HG03108 (cell line): ENCODE data around the gene HIVEP3.
"Not testable (repeated sequence)": the region's sequence is repeated elsewhere in the genome, so short reads cannot be mapped to it uniquely, and the experiment has no call there.

Experiments
- ATAC-seq: cut with Tn5 transposase; IDR thresholded peaks from one replicate; pipeline ENCODE4 v1.9.1; 2021; ENCODE audit warnings: moderate library complexity; ENCODE audit not compliant: unreplicated experiment

The HIVEP3 gene

DNA sequence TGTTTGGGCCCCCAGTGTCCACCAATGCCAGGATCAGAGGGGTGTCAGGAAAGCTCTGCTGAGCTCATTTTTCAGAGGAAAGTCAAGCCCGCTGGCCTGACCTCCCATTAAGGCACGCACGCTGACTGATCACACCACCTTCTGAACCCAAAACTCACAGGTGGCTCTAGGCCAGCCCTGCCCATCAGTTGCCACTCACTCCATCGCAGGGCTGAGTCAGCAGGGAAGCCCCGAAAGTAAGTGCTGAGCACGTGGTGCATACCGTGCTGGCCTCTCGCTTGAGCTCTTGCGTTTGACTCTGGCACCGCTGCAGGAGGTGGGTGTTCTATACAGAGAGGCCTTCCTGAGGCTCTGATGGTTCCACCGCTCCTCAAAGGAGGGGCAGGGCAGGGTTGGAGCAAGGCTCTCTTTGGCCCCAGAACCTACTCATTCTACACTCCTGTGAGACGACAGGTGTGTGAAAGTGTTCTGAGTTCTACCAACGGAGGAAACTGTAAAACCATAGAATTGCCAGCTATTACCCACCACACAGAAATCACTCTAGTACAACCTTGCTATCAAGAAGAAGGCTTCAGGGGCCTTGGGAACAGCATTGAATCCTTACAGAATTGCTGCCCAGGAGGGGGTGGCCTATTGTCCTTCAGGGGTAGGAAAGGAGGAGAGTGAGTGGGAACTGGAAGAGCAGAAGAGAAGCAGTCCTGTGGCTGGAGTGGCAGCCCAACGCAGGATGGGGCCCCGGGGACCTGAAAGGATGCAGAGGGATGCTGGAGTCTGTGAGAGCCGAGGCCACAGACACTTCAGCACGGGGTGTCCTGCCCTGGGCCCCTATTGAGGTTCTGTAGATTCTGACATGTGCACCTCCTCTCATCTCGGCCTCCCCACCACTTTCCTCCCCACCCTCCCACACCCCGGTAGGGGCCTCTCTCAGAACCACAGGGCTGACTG lies 219.5 kb downstream of the HIVEP3 start:
- peak; percentile 96 for ATAC-seq

DNA sequence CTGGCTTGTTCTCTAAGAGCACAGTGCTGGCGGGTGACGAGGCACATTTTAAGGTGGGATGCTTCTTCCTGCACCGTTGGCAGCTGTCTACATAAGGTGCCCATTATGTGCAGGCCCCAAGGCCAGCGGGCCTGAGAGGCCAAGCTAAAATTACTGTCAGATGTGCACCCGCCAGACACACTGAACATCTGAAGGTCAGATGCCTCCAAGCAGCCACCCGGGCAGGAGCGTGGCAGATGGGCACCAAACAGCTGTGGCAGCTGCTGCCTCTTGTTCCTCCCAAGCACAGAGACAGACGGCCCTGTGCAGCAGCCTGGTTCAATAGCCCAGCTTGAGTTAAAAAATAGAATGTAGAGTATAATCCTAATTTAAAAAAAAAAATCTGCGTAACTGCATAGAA lies 222.3 kb downstream of the HIVEP3 start:
- ATAC-seq = no peak

DNA sequence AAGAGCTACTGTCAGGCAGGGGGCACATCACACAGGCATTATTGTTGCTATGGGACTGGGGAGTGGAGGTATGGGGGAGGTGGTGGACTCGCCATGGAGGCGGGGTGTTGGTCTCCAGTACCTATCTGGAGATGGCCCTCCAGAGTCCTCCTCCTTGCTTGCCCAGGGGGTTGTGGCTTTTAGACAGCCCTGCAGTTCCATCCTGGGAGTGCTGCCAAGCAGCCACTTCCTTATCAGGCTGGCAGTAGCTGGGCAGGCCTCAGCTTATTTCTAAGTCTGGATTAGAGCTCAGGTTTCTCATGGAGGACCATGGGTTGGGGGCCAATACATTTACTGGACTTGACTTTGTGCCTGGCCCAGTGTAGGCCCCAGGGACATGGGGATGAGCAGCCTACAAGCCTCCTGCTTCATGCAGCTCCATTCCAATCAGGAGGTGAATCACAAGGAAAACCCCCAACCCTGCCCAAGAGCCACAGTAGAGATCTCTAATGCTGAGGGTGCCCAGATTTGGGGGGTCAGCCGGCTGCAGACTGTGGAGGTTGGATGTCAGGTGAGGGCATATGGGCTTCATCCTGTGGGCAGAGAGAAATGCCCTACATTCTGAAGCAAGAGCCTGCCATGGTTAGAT lies 223.5 kb downstream of the HIVEP3 start:
- ATAC-seq = no peak

DNA sequence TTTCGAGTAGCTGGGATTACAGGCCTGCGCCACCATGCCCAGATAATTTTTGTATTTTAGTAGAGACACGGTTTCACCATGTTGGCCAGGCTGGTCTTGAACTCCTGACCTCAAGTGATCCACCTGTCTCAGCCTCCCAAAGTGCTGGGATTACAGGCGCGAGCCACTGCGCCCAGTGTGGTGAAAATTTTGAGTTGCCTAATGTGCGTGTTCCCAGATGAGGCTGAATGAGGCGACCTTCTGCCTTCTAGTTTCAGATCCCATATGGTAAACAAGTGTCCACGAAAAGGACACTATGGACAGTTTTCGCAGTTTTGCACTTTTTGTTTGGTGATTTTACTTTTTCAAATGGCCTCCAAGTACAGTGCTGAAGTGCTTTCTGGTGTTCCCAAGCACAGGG lies 226.8 kb downstream of the HIVEP3 start:
- not testable (repeated sequence) for ATAC-seq

DNA sequence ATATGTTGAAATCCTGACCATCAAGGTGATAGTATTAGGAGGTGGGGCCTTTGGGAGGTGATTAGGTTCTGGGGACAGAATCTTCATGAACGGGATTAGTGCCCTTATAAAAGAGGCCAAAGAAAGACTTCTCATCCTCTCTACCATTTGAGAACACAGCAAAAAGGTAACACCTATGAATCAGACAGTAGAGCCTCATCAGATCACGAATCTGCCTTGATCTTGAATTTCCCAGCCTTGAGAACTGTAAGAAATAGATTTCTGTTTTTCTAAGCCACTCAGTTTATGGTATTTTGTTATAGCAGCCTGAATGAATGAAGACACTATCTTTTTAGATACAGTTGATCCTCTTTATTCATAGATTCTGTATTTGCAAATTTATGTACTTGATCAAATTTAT lies 227.3 kb downstream of the HIVEP3 start:
- ATAC-seq = no peak

DNA sequence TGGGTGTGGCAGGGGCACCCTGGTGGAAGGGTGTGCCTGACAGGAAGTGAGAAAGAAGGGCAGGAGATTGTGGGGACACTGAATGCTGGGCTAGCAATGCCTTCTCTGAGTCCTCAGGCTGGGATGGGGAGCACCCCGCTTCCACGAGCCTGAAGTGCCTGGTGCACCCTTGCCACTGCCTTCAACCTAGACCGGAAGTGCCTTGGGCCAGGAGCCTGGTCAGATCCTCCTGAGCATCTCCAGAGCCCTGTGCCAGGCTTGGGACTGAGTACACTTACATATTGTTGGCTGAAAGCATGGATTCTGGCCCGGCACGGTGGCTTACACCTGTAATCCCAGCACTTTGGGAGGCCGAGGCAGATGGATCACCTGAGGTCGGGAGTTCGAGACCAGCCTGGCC lies 228.4 kb downstream of the HIVEP3 start:
- no peak for ATAC-seq

DNA sequence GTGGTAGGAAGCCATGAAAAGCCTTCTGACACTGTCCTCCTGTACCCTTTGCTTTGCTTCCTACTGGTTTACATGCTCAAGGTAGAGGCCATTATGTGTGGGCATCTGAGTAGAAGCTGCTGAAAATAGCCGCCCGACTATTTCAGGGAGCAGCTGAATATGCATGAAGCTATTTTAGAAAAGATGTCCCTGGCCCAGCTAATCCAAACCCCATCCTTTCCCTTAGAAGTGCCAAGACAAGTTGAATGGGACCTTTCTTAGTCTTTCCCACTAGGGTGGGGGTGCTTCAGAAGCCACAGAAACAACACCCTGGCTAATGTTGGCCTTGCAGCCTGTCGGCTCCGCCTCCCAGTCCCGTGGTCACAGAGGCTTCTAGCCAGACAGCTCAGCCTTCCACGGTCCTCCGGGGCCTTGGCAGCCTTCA lies 229.2 kb downstream of the HIVEP3 start:
- no peak for ATAC-seq

DNA sequence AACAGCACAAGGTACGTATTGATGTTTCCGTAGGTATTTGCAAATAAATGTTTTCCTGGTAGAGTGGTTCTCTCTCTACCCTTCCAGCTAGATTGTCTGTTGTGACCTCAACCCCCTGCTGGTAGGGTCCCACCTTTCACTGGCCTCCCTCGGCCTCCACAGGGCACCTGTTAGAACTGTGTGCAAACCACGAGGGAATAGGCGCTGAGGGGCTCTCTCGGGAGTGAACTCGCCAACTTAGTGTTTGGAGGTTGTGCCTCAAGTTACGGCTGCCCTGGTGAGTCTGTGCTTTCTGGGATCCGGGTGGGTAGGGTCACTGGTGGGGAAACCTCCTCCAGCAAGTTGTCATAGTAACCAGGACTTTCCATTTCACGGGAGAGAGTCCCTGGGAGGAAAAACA lies 229.6 kb downstream of the HIVEP3 start:
- no peak for ATAC-seq

DNA sequence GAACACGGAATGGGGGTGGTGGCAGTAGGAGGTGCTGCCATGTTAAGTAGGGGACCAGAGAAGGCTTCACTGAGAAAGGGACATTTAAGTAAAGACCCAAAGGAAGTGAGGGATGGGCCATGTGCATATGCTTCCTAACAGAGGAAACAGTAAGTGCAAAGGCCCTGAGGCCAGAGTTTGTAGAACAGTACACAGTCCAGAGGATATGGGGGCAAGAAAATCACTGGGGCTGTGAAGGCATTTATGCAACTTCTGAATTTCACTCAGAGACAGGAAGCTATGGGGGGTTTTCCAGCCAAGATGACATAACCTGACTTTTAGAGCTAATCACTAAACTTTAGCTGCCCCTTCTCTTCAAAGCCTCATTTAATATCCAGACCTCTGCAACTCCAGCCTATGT lies 231.7 kb downstream of the HIVEP3 start:
- ATAC-seq = no peak

DNA sequence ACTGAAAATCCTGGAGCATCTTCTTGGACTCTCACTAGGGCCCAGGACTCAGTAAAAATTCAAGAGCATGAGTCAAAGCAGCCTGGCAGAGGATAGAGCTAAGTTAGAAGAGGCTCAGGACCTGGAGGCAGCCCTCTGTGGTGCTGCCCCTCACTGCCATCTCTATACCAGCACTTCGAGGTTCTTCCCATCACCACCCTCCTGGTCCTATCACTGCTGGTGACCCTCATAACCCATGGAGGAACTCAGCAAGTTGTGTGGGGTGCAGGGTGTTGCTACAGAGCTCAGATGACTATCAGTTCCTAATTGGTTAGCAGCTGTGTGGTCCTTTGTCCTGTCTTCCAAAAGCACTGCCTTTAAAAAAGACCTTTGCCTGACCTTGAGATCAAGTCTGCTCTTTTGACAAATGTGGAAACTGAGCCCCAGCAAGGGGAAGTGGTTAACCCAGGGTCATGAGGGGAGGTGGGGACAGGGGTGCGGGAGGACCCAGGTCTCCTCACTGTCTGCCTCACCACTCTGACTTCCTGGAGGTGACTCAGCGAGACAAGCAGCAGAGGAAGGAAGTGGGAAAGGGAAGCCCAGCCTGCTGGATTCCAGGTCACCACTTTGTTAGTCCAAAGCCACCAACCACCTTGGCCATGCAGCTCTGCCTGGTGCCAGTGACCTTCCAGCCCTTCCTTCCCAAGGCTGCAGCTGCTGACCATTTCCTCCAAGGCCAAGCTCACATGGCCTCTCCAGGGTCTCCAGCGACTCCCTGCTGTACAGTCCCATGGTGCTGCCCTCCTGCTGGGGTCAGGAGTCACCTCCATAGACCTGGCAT lies 234.8 kb downstream of the HIVEP3 start:
- ATAC-seq = no peak

DNA sequence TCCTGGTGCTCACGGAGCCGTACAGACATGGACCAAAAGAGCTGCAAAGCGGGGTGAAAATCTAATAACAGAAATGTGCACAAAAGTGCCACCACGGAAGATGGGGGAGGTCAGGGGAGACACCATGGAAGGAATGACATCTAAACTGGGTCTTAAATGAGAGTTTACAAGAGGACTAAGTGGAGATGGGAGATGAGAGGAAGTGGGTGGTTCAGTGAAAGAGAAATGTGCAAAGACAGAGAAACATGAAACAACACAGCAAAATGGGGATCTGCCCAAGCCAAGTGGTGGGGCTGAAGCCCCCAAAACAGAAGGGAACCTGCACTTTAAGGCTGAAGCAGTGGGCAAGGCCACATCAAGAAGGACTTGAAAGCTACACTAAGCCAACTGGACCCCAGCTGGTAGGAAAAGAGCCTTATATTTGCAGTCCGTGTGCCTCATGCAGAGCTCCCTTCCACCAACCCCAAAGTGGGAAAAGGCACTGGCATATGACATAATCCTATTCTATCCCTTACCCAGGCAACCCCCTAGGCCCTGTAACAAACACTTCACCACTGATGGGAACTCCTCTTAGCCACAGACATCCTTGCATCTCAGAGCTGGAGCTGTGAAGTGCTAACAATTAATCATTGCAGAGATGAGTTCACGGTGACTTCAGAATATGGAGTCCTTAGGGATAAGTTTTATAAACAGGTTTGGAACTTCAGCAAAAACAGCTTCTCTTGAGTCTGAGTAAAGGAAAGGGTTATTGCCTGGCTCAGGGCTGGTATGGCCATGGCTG lies 235.7 kb downstream of the HIVEP3 start:
- no peak for ATAC-seq

DNA sequence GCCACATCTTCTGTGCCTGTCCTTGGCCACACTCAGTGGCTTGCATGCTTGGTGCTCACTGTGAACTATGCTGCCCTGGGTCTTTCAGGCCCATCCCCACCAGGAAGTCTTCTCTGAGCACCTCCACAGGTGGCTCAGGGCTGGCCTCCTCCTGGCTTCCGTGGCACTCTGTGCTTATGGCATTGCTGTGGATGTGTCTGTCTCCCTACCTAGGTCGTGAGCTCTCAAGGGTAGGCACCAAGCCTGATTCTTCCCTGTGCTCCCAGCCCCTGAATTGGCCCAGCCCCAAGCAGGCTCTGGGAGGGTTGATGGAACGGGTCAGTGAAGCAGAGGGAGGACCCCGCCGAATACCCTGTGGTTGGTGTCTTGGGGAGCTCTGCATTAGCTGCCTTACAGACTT lies 236.6 kb downstream of the HIVEP3 start:
- ATAC-seq = no peak

DNA sequence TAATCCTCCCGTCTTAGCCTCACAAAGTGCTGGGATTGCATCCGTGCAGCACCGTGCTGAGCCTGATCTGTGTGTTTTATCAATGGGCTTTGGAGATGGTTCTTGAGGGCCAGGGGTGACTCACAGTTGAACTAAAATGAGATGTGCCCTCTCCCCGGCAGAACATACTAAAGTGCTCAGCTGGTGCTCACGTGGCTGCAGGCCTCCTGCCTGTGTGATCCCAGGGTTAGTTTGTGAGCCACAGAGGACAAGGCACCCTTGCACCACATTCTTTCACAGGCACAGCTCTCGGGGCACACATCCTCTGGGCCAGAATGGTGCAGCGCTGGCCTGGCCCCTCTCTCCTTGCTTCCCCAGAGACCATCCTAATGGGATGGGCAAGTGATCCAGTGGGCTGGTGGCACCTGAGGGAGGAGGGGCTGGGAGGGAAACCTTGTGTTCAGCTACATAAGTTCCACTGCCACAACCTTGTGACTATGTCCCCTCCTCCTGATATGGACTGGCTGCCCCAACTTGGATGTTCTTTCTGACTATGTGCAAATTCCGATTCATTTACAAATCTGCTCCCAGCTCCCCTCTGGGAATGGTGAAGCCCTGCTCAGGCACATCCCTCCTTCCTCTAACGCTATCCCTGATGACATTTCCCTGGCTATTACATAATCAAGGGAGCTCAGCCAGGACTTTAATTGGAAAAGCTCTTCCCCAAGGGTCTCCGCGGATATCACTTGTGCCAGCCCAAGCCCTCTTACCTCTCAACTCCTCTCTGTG lies 237.2 kb downstream of the HIVEP3 start:
- ATAC-seq = no peak

DNA sequence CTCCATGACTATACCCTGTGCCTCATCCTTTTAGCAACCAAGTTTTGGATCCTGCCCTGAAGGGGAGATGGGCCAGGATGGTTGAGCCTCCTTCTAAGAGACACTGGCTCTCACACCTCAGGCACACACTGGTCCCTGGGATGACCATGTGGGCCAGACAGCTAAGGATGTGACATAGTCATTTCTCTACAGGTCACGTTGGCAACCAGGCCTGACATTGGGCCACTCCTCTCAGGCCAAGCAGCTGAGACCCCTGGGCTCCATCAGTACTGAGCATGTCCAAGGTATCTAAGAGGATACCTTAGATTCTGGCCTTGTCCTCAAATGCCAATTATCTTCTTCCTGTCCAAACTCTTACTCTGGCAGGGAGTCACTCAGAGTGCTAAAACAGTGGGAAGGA lies 238.7 kb downstream of the HIVEP3 start:
- no peak for ATAC-seq

DNA sequence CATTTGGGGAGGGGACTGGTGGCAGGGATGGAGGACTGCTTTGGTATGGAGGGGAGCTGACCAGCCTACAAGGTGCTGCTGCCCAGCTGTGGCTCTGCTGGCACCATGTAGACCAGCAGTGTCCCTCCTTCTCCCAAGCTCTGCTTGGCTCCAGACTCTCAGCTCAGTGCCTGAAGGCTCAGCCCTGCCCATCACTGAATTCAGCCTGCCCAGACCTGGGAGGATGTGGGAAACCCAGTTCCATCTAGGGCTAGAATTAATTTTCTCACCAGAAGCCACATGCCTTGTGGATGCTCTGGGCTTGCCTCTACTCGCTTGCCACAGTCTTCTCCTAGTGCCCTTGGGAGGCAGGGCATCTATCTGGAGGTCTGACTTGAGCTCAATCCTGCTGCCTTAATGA lies 239.2 kb downstream of the HIVEP3 start:
- ATAC-seq = no peak

DNA sequence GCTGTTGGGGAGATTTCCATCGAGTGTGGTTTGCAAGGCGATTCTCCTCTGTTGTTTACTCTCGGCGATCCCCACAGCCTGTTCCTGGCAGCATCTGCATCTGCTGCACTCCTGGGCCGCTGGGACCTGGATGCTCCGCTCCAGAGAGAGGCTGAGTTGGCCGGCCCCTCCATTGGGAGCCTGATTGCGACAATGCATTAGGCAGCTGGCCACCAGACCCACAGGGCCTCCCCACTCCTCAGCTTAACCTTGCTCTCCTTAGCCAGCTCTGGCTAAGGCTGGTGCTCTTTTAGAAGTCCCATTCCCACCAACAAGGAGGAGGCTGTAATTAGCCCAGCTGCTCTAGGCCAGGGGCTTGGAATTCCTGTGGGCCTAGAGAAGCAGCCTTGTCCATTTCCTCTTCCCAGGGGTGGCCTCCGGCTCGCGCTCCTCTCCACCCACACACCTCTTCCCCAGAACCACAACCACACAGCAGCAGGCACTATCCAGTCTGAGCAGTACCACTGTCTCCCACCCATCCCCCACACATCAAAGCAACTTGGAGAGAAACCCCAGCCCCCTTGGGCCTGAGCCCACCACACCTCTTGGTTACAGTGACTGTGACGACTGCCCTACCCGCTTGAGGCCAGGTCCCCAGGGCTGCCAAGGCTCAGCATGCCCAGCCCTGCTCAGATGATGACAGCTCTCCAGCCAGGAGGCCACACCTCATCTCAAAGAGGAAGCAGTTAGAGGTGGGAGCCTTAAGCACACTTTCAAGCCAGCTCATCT lies 240.4 kb downstream of the HIVEP3 start:
- ATAC-seq = no peak

DNA sequence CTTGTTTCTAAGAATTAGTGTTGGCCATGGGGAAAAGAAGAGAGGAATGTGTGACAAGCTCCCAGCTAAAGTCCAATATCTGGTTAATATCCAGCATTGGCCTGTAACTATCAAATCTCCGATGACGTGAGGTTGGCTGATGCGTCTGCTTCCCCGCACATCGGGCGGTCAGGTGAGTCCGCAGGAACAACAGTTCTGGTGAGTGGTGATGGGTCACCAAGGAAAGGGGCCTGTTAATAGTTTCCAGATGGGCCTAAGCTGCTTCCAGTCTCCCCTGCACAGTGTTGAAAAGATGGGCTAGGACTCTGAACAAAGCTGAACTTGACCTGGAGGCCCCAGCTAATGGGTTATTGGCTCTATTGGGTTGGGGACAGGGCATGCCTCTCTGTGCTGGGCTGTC lies 241.1 kb downstream of the HIVEP3 start:
- ATAC-seq = no peak

DNA sequence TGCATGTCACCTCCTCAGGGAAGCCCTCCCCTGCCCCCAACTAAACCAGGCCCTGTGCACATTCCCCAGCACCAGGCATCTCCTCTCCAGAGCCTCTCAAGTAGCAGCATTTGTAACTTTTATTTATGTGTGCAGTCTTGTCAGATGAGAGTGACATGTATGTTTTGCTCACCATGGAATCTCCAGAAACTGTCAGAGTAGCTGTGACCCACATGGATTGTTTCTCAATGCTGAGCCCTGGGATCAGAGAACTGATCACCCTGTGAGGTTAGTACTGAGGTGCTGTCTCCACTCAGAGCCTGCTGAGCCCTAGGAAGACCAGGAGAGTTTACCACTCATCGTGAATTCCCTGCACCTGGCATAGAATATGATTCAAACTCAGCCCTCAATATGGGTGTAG lies 243.3 kb downstream of the HIVEP3 start:
- no peak for ATAC-seq

DNA sequence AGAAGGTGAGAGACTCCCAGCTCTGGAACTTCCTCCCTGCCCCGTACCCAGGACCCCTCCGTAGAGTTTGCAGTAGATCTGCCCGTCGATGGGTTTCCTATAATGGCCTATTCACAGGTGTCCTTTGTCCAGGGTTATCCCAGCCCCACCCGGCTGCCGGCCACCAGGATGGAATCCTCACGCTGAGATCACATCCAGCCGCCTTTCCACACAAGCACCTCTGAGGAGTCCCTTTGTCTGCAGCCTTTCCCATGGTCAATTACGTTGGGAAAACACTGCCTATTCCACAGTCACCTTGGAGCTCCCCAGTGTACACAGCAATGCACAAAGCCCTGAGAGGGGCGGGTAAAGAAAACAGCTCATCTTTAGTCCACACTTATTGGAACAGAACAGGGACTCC lies 244.2 kb downstream of the HIVEP3 start:
- ATAC-seq = no peak
